Measurements from ENCODE around the gene CSF1.

DNA sequence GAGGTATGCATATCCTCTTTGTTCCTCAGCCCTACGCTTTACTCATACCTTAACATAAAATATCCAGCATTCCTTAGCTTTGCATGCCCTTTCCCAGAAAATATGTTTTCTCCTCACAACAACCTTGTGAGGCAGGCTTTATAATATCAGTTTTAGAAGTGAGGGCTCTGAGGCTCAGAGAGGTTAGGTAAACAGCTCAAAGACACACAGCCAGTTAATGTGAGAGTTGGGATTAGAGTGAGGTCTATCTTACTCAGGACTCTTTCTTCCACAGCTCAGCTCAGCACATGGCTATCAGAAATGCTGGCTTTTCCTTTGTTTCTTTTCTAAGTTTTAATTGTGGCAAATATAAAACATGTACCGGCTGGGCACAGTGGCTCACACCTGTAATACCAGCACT, 27.9 kb downstream of the CSF1 start:
- TF ChIP-seq, protein P1, sequence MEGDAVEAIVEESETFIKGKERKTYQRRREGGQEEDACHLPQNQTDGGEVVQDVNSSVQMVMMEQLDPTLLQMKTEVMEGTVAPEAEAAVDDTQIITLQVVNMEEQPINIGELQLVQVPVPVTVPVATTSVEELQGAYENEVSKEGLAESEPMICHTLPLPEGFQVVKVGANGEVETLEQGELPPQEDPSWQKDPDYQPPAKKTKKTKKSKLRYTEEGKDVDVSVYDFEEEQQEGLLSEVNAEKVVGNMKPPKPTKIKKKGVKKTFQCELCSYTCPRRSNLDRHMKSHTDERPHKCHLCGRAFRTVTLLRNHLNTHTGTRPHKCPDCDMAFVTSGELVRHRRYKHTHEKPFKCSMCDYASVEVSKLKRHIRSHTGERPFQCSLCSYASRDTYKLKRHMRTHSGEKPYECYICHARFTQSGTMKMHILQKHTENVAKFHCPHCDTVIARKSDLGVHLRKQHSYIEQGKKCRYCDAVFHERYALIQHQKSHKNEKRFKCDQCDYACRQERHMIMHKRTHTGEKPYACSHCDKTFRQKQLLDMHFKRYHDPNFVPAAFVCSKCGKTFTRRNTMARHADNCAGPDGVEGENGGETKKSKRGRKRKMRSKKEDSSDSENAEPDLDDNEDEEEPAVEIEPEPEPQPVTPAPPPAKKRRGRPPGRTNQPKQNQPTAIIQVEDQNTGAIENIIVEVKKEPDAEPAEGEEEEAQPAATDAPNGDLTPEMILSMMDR (IDR thresholded peaks at IDR 0.05; ENCODE audit: extremely low read depth in 1 of 2, insufficient read depth in 1 of 2, low read depth in 1 of 2, low read length in 2 of 2): no peak
- TF ChIP-seq POLR2A (IDR thresholded peaks at IDR 0.05; ENCODE audit: low read depth, low read length) (no peak), EZH2 (IDR thresholded peaks at IDR 0.05; ENCODE audit: borderline replicate concordance, low read depth, low read length, severe bottlenecking) (no peak), POLR2AphosphoS5 (IDR thresholded peaks at IDR 0.05; ENCODE audit: insufficient read depth, low read depth, low read length) (no peak)
- TF ChIP-seq, protein P2, sequence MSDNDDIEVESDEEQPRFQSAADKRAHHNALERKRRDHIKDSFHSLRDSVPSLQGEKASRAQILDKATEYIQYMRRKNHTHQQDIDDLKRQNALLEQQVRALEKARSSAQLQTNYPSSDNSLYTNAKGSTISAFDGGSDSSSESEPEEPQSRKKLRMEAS (IDR thresholded peaks at IDR 0.05; ENCODE audit: insufficient read depth, insufficient read length): no peak
